Stimulated activated CD8-positive, alpha-beta memory T cell treated with anti-CD3 and anti-CD28 coated beads, Interleukin-12 subunit alpha, Interleukin-12 subunit beta, amount 100 ng/mL, for 24 hours (primary cell): ENCODE results near the gene CNGA3.
"Not testable (repeated sequence)": the region's sequence is repeated elsewhere in the genome, so short reads cannot be mapped to it uniquely, and the experiment has no call there.

Experiments
- DNase-seq: peaks from one replicate; pipeline ENCODE4 v3.0.0-alpha.2; 2020; ENCODE audit errors: extremely low read depth

Gene CNGA3

GRCh38 chr2:98403878-98404277, 57.6 kb downstream of the CNGA3 start:
- no peak for DNase-seq

- DNase-seq, result no peak
Observed at GRCh38 chr2:98404556-98405250, 58.4 kb downstream of the CNGA3 start.

- no peak for DNase-seq
Observed at GRCh38 chr2:98405301-98405700, 59.0 kb downstream of the CNGA3 start.

- DNase-seq, result no peak
Observed at GRCh38 chr2:98408155-98408554, 61.9 kb downstream of the CNGA3 start.

- peak; percentile 9 for DNase-seq
Observed at GRCh38 chr2:98412751-98413458, 66.6 kb downstream of the CNGA3 start.

- DNase-seq, result not testable (repeated sequence)
Observed at GRCh38 chr2:98414246-98414645, 68.0 kb downstream of the CNGA3 start.

GRCh38 chr2:98415719-98416248, 69.5 kb downstream of the CNGA3 start:
- not testable (repeated sequence) for DNase-seq

GRCh38 chr2:98416383-98417159, 70.3 kb downstream of the CNGA3 start:
- DNase-seq, result no peak

GRCh38 chr2:98419544-98419943, 73.3 kb downstream of the CNGA3 start:
- DNase-seq, result no peak

- DNase-seq, result no peak
Observed at GRCh38 chr2:98419977-98420725, 73.9 kb downstream of the CNGA3 start.

GRCh38 chr2:98422449-98422848, 76.2 kb downstream of the CNGA3 start:
- DNase-seq, result no peak

GRCh38 chr2:98426771-98427170, 80.5 kb downstream of the CNGA3 start:
- no peak for DNase-seq

GRCh38 chr2:98432145-98432544, 85.9 kb downstream of the CNGA3 start:
- no peak for DNase-seq

GRCh38 chr2:98433363-98433964, 87.2 kb downstream of the CNGA3 start:
- no peak for DNase-seq

- DNase-seq, result no peak
Observed at GRCh38 chr2:98434492-98434891, 88.2 kb downstream of the CNGA3 start.

GRCh38 chr2:98435670-98436069, 89.4 kb downstream of the CNGA3 start:
- not testable (repeated sequence) for DNase-seq

GRCh38 chr2:98436734-98437133, 90.5 kb downstream of the CNGA3 start:
- DNase-seq, result no peak

GRCh38 chr2:98438190-98439133, 92.2 kb downstream of the CNGA3 start:
- DNase-seq, result no peak

- DNase-seq, result no peak
Observed at GRCh38 chr2:98441706-98442450, 95.6 kb downstream of the CNGA3 start.
